Fibroblast of peridontal ligament (primary cell): ENCODE measurements around the gene LYZL4.

ENCODE experiments used
- DNase-seq: peaks from one replicate; pipeline ENCODE4 v3.0.0-alpha.2; 2010; ENCODE audit errors: extremely low read depth

The LYZL4 gene

DNA sequence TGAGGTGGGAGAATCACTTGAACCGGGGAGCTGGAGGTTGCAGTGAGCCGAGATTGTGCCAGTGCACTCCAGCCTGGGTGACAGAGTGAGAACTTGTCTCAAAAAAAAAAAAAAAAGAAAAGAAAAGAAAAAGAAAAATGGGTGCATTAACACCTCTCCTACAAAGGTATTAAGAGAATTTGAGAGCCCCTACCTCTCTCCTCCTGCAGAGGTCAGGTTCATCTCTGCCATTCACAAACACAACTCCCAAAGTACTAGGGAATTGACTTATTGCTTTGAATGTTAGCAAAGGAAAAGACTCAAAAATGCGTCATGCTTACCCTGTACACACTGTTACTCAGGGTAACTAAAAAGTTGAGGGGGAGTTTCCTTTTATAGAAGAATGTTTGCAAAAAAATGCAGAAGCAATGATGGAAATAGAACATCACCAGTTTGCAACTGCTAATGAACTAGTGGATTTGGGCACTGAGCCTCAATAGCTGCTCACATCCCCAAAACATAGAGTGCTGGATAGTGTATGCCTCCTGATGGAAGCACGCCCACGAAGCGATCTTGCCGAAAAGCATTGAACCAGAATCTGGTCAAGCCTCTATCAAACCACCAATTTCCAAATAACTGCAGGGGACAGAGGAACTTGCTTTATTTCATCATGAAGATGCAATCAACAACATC, 15.5 kb upstream of the LYZL4 start:
- DNase-seq: no peak

DNA sequence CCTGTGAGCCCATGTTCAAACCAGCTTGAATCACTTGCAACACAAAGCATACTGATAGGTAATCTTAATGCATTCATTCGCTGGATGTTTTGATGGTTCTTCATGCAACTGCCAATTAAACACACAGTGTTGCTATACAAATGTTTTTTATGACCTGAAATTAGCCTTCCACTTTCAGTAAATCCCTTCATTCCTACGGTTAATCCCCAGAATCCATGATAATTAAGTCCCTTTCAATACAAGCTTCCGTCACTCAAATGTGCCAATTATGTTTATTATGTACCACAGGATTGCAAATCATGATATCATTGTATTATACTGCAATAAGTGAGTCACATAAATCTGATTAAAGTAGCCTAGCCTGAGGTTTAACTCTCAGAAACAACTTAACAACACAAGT, 14.5 kb upstream of the LYZL4 start:
- no peak for DNase-seq

DNA sequence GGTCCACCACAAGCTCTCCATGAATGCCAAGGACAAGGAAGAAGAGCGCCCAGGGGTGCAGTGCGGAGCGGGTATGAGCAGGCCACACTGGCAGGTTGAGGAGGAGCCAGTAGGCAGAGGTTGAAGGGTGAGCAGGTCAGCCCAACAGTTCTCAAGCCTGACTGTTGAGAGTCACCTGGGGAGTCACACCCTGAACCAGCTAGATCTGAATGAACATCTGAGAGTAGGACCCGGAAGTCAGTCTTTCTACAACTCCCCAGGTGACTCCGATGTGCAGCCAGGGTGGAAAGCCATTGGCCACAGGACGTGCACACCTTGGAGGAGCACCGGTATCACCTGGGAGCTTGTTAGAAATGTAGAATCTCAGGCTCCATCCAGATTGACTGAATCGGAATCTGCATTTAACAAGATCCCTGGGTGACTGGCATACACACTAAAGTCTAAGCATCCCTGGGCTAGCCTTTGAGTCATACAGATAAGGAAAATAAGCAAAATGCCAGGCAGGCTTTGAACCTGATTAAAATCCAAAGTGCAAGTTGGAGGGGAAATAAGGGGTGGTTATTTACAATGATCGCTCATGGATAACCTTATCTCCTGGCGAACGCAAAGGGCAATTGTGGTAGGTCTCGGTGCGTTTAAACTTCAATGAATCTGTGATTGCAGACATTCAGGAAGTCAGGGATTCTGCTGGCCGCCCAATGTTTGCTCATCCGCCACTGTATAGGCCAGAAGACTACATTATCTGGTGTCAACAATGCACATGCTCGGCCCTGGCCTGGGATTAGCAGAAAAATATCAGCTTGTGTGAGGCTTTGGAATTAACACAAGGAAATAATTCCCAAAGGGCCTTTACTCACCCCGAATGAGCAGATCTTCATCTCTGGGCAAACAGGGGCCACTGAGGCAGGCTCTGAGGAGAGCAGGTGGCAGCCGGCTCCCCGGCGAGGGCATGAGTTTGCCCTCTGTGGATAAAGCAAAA, 11.7 kb upstream of the LYZL4 start:
- no peak for DNase-seq

GRCh38 chr3:42419563-42419962, 9.2 kb upstream of the LYZL4 start:
- DNase-seq: no peak

GRCh38 chr3:42412526-42413155, 2.2 kb upstream of the LYZL4 start:
- no peak for DNase-seq

DNA sequence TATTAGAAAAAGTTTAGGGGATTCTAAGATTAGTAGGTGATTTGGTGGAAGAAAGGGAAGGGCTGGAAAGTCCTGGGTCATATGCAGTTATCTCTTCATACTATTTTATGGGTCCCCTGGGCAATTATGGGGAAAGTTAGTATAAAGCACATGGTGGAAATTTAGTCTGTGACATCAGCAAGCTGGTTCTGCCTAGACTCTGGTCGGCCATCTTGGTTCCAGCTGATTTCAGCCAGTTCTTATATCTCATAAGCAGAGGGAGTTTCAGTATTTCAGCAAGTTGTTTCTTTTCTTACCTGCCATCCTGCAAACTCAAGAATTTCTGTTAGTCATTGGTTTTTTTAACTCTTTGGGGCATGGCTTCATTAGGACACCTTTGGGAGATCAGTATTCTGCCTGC, 1.0 kb upstream of the LYZL4 start:
- no peak for DNase-seq

DNA sequence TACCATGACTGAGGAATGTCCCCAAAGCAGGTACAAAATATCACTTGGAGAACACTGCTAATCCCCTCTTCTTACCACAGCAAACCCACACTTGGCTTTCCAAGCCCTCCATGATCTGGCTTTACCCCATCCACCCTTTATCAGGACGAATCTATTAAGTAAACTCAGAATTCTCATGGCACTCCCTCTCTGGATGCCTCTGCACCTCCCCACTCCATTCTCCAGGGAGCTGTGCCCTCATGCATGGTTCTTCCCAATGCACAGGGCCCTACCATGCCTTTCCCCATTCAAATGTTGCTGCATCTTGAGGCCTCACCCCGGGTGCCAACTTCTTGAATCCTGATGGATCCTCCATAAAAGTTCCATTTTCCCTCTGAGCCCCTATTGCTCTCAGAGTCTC, 2.3 kb downstream of the LYZL4 start:
- DNase-seq: no peak

GRCh38 chr3:42406727-42407450, 3.5 kb downstream of the LYZL4 start:
- DNase-seq: no peak

GRCh38 chr3:42405857-42406256, 4.6 kb downstream of the LYZL4 start:
- no peak for DNase-seq

DNA sequence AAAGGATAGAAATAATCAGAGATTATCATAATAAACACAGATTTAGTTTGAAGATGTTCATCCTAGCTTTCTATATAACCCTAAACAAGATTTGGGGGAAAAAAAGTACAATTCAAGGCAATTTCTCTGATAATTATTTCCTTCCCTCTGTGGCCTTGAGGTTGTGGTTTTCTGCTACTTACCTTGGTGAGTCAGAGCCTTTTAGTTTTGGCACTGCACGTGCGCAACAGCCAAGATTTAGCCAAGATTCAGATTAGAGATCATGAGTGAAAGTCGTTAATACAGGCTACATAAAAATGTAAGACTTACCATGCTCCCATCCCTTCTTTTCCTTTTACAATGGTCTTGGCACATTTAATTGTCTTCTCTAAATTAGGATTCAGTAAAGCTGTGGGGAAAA, 6.7 kb downstream of the LYZL4 start:
- no peak for DNase-seq

DNA sequence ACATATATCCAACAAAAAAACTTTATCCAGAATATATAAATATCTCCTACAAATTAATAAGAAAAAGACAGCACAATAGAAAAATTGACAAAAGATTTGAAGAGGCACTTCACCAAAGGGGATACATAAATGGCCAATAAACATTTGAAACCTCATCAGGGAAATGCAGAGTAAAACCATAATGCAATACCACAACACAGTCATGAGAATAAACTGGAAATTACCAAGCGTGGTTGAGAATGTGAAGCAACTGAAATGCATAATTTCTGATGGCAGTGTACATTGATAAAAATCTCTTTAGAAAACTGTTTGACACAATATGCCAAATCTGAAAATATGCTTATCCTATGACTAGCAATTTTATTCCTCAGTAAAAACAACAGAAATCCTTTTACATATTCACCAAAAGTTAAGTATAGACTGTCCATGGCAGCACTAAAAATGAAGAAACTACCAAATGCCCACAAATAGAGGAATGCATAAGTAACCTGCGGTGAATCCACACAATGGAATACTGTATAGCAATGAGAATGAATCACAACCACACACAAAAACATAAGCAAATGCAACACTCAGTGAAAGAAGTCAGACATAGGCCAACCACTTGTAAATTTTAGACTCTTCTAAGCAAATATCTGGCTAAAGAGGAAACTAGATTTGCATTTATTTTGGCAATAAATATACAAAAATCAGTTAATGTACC, 7.9 kb downstream of the LYZL4 start:
- no peak for DNase-seq

DNA sequence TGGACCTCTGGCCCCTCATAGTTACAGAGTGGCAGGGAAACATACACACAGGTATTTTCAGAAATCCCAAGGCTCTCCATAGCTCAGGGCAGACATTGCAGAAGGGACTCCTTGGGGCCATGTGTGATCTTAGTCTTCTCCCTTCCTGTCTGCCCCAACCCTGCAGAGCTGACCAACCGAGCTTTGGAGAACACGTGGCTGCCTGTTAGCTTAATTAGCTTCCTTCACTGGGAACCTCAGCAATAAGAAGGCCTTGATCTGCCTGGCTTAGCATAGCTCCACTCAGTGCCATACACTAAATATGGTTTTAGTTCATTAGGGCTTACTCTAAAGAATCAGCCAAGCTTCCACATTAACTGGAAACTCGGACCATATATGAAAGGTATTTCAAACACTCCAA, 12.3 kb downstream of the LYZL4 start:
- DNase-seq: no peak

DNA sequence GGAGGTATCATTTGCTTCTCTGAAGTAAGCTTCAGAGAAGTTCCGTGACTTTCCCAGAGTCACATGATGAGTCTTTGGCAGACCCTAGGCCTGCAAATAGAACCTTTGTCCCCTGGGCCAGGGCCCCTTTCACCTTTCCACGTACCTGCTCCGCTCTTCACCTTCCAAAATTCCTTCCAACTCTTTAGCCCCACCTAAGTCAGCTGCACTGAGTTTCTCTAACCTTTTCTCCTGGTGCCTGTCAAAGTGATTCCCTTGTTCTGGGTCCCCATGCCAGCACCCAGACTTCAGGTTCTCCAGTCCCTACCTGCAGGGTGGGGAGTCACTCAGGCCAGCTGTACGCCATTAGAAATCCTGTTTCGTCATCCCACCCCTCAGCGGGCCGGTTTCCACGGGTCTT, 12.8 kb downstream of the LYZL4 start:
- DNase-seq: no peak

- DNase-seq: no peak
Measured at GRCh38 chr3:42394579-42395288, 15.7 kb downstream of the LYZL4 start.

DNA sequence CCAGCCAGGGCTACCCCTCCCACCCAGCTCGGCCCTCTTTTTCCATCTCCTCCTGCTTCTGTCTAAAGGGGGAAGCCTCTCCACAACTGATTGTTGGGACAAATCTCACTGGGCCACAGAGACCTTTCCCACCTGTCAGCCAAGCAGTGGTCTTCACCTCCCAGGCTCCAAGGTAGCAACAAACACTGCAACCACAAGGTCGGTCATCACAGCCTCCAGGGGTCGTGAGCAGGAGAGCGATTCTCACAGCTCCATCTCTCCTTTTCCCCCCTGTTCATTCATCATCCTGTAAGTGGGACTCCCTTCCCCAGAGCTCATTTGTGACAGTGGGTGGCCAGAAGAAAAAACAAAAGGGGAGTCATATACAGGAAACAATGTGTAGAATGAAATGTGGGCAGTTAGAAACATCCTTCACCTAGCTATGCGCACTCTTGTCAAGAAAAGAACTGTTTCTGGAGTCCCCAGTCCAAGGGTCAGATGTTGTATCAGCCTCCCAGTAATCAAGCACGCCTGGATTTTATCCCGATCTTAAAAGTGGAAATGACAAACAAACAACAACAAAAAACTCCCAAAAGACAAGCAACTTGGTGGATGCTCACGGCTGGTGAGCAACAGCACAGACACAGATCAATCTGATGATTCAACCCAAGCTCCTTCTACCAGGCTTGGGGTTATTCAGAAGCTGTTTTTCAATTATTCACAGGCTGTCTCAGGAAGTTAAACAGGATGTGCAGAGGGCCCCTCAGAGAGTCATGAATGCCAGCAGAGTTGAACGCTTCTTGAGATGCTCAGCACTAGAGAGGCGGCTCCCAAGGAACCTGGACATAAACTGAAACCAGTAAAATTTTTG, 22.4 kb downstream of the LYZL4 start:
- no peak for DNase-seq

DNA sequence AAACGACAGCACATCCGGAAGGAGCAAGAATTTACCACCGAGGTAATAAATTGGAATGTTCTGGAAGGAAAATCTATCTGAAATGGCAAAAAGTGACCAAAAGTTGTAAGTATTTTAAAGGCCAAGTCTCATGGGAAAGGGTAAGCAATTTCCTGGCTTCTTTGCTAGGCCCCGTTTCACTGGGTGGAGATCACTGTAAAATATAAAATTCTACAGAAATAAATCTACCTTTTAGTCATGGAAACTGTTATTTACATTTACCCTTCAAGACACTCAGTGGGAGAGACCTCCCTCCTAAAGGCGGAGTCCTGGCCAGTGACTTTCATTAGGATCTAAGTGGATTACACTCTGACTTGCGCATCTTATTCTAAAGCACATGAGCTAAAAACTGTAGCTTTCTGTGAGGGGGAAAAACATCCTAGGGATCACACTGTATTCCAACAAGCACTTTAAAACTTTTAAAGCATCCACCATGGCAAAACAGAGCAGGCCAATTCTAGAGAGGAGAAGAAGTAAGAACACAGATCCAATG, 28.8 kb downstream of the LYZL4 start:
- no peak for DNase-seq

- DNase-seq: no peak
Measured at GRCh38 chr3:42377681-42378080, 32.7 kb downstream of the LYZL4 start.

GRCh38 chr3:42376344-42376798, 34.0 kb downstream of the LYZL4 start:
- DNase-seq: peak; percentile 61

GRCh38 chr3:42375121-42375800, 35.1 kb downstream of the LYZL4 start:
- no peak for DNase-seq
